GM23338 (cell line): ENCODE results near the gene ALPG.
A peak's percentile ranks its signal among the peaks of the same experiment; 100 is the strongest.
"Not testable (repeated sequence)": the region's sequence is repeated elsewhere in the genome, so short reads cannot be mapped to it uniquely, and the experiment has no call there.

Source experiments
- CREB1 ChIP-seq: fragments of 250-450 bp; sonication (Bioruptor Pico); IDR thresholded peaks from 2 replicates; pipeline ENCODE4 v1.5.0; 2020; ENCODE audit warnings: low read depth, mild to moderate bottlenecking, moderate library complexity
- EZH2phosphoT487 ChIP-seq: fragments of 200-600 bp; sonication (generic); IDR thresholded peaks from one replicate; pipeline ENCODE4 v1.8.1; 2018; ENCODE audit warnings: antibody characterized with exemption; ENCODE audit not compliant: unreplicated experiment
- JUNB ChIP-seq: IDR thresholded peaks from one replicate; pipeline ENCODE4 v1.6.1; 2016; ENCODE audit warnings: antibody characterized with exemption; ENCODE audit not compliant: unreplicated experiment
- NANOG ChIP-seq: IDR thresholded peaks from 2 replicates; pipeline ENCODE4 v1.6.1; 2016; ENCODE audit warnings: antibody characterized with exemption, borderline replicate concordance
- POLR2AphosphoS5 ChIP-seq: IDR thresholded peaks from 2 replicates; pipeline ENCODE4 v1.6.1; 2016; ENCODE audit warnings: antibody characterized with exemption, low read depth
- ZNF114 ChIP-seq: fragments of 250-450 bp; sonication (Bioruptor Pico); IDR thresholded peaks from 2 replicates; pipeline ENCODE4 v1.5.0; 2020; ENCODE audit warnings: mild to moderate bottlenecking, moderate library complexity
- TF ChIP-seq, protein P1 (sequence below), 2 experiments: fragments of 200-600 bp in 1 of 2; sonication (generic) in 1 of 2; conservative IDR thresholded peaks; 2 replicates each; pipeline versions ENCODE4 v1.5.1 to v1.6.1; 2016 to 2017; ENCODE audit warnings: antibody characterized with exemption in 2 of 2, low read depth in 2 of 2, mild to moderate bottlenecking in 2 of 2, moderate library complexity in 1 of 2
- TF ChIP-seq, protein P2 (sequence below): IDR thresholded peaks from one replicate; pipeline ENCODE4 v1.6.1; 2018; ENCODE audit warnings: antibody characterized with exemption; ENCODE audit not compliant: unreplicated experiment

DNA sequence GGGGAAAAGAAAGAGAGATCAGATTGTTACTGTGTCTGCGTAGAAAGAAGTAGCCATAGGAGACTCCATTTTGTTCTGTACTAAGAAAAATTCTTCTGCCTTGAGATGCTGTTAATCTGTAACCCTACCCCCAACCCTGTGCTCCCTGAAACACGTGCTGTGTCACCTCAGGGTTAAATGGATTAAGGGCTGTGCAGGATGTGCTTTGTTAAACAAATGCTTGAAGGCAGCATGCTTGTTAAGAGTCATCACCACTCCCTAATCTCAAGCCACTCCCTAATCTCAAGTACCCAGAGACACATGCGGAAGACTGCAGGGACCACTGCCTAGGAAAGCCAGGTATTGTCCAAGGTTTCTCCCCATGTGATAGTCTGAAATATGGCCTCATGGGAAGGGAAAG is 16.4 kb downstream of the ALPG start:
- TF ChIP-seq, protein P1, sequence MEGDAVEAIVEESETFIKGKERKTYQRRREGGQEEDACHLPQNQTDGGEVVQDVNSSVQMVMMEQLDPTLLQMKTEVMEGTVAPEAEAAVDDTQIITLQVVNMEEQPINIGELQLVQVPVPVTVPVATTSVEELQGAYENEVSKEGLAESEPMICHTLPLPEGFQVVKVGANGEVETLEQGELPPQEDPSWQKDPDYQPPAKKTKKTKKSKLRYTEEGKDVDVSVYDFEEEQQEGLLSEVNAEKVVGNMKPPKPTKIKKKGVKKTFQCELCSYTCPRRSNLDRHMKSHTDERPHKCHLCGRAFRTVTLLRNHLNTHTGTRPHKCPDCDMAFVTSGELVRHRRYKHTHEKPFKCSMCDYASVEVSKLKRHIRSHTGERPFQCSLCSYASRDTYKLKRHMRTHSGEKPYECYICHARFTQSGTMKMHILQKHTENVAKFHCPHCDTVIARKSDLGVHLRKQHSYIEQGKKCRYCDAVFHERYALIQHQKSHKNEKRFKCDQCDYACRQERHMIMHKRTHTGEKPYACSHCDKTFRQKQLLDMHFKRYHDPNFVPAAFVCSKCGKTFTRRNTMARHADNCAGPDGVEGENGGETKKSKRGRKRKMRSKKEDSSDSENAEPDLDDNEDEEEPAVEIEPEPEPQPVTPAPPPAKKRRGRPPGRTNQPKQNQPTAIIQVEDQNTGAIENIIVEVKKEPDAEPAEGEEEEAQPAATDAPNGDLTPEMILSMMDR (conservative IDR thresholded peaks at IDR 0.05; ENCODE audit: low read depth in 2 of 2): not testable (repeated sequence)
- TF ChIP-seq CREB1 (CRISPR knock-in tag) (0 out of 2 replicates have a peak, but pooled peaks have one; percentile 24), POLR2AphosphoS5 (peak; percentile 4)
- not testable (repeated sequence) for TF ChIP-seq NANOG, JUNB, EZH2phosphoT487, ZNF114
- TF ChIP-seq, protein P2, sequence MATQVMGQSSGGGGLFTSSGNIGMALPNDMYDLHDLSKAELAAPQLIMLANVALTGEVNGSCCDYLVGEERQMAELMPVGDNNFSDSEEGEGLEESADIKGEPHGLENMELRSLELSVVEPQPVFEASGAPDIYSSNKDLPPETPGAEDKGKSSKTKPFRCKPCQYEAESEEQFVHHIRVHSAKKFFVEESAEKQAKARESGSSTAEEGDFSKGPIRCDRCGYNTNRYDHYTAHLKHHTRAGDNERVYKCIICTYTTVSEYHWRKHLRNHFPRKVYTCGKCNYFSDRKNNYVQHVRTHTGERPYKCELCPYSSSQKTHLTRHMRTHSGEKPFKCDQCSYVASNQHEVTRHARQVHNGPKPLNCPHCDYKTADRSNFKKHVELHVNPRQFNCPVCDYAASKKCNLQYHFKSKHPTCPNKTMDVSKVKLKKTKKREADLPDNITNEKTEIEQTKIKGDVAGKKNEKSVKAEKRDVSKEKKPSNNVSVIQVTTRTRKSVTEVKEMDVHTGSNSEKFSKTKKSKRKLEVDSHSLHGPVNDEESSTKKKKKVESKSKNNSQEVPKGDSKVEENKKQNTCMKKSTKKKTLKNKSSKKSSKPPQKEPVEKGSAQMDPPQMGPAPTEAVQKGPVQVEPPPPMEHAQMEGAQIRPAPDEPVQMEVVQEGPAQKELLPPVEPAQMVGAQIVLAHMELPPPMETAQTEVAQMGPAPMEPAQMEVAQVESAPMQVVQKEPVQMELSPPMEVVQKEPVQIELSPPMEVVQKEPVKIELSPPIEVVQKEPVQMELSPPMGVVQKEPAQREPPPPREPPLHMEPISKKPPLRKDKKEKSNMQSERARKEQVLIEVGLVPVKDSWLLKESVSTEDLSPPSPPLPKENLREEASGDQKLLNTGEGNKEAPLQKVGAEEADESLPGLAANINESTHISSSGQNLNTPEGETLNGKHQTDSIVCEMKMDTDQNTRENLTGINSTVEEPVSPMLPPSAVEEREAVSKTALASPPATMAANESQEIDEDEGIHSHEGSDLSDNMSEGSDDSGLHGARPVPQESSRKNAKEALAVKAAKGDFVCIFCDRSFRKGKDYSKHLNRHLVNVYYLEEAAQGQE: not testable (repeated sequence)
